Neuronal stem cell (in vitro differentiated cells): Measurements from ENCODE around the gene C6orf132.
"Not testable (repeated sequence)": the region's sequence is repeated elsewhere in the genome, so short reads cannot be mapped to it uniquely, and the experiment has no call there.

Source experiments
- DNase-seq: peaks from one replicate; pipeline ENCODE4 v3.0.0-alpha.2; 2013; ENCODE audit warnings: low spot score
- H2AFZ ChIP-seq: one replicate; pipeline ENCODE4 v1.6.1; 2013; ENCODE audit warnings: mild to moderate bottlenecking, low read length, inconsistent platforms
- H2AK5ac ChIP-seq: 2 replicates; pipeline ENCODE4 v1.6.1; 2013; ENCODE audit warnings: low read depth, mild to moderate bottlenecking, inconsistent platforms, low read length, moderate library complexity, mixed read lengths
- H2BK120ac ChIP-seq: 2 replicates; pipeline ENCODE4 v1.6.1; 2013; ENCODE audit warnings: low read depth, mild to moderate bottlenecking, inconsistent platforms, low read length, moderate library complexity, mixed read lengths
- H2BK12ac ChIP-seq: one replicate; pipeline ENCODE4 v1.6.1; 2013; ENCODE audit warnings: low read length, inconsistent platforms
- H2BK15ac ChIP-seq: 2 replicates; pipeline ENCODE4 v1.6.1; 2013; ENCODE audit warnings: mild to moderate bottlenecking, low read length, inconsistent platforms, mixed read lengths
- H2BK5ac ChIP-seq: one replicate; pipeline ENCODE4 v1.6.1; 2013; ENCODE audit warnings: inconsistent platforms, mild to moderate bottlenecking, low read length, moderate library complexity
- H3K14ac ChIP-seq: one replicate; pipeline ENCODE4 v1.6.1; 2013; ENCODE audit warnings: low read length, inconsistent platforms
- H3K18ac ChIP-seq: 2 replicates; pipeline ENCODE4 v1.6.1; 2013; ENCODE audit warnings: low read length, inconsistent platforms
- H3K23ac ChIP-seq: 2 replicates; pipeline ENCODE4 v1.6.1; 2013; ENCODE audit warnings: low read depth, mild to moderate bottlenecking, mixed read lengths, low read length, inconsistent platforms; ENCODE audit not compliant: poor library complexity
- H3K27ac ChIP-seq: replicated peaks from 3 replicates; pipeline ENCODE4 v1.5.1; 2013; ENCODE audit warnings: low read length, inconsistent platforms
- H3K27me3 ChIP-seq, 3 experiments: 2 replicates each; pipeline ENCODE4 v1.6.1; 2013; ENCODE audit warnings: low read length in 3 of 3, mild to moderate bottlenecking in 2 of 3, inconsistent platforms in 1 of 3, low read depth in 1 of 3, mixed read lengths in 1 of 3, moderate library complexity in 1 of 3; ENCODE audit not compliant: control insufficient read depth in 3 of 3, insufficient read depth in 3 of 3
- H3K36me3 ChIP-seq, 2 donors: replicated peaks in 1 of 2; 2 replicates each; pipeline ENCODE4 v1.6.1; 2013; ENCODE audit warnings: low read length in 2 of 2; ENCODE audit not compliant: control insufficient read depth in 2 of 2, insufficient read depth in 2 of 2
- H3K4ac ChIP-seq: 2 replicates; pipeline ENCODE4 v1.6.1; 2013; ENCODE audit warnings: inconsistent platforms, mild to moderate bottlenecking, low read length, moderate library complexity
- H3K4me1 ChIP-seq, 2 donors: 1 replicate in 1 of 2; 2 replicates in 1 of 2; pipeline ENCODE4 v1.6.1; 2013; ENCODE audit warnings: low read length in 2 of 2, low read depth in 1 of 2; ENCODE audit not compliant: control insufficient read depth in 2 of 2, insufficient read depth in 1 of 2
- H3K4me2 ChIP-seq: one replicate; pipeline ENCODE4 v1.6.1; 2013; ENCODE audit warnings: mild to moderate bottlenecking, low read length, inconsistent platforms; ENCODE audit not compliant: insufficient read depth, poor library complexity, severe bottlenecking
- H3K4me3 ChIP-seq, 2 donors: 2 replicates each; pipeline ENCODE4 v1.5.1; 2013; ENCODE audit warnings: low read length in 2 of 2, mild to moderate bottlenecking in 2 of 2, inconsistent platforms in 1 of 2, moderate library complexity in 1 of 2
- H3K79me1 ChIP-seq: one replicate; pipeline ENCODE4 v1.6.1; 2013; ENCODE audit warnings: low read depth, mild to moderate bottlenecking, inconsistent platforms, low read length, moderate library complexity
- H3K9ac ChIP-seq: one replicate; pipeline ENCODE4 v1.6.1; 2013; ENCODE audit warnings: mild to moderate bottlenecking, low read depth, low read length, inconsistent platforms; ENCODE audit not compliant: poor library complexity
- H3K9me3 ChIP-seq, 2 donors: replicated peaks in 1 of 2; 2 replicates each; pipeline versions ENCODE3 to v1.6.1; 2013; ENCODE audit warnings: low read length in 2 of 2, mild to moderate bottlenecking in 2 of 2, inconsistent platforms in 1 of 2, low read depth in 1 of 2, mixed read lengths in 1 of 2, moderate library complexity in 1 of 2; ENCODE audit not compliant: control insufficient read depth in 2 of 2, insufficient read depth in 1 of 2
- H4K8ac ChIP-seq: one replicate; pipeline ENCODE4 v1.6.1; 2013; ENCODE audit warnings: low read depth, mild to moderate bottlenecking, inconsistent platforms, low read length, moderate library complexity
- H4K91ac ChIP-seq: one replicate; pipeline ENCODE4 v1.6.1; 2013; ENCODE audit warnings: low read length, low read depth, mild to moderate bottlenecking, inconsistent platforms; ENCODE audit not compliant: poor library complexity
- WGBS, 2 donors: extraction: QIAGEN DNeasy Blood & Tissue Kit; methylation state at CpG; one replicate each; pipeline ENCODE4 v1.1.7; 2013; ENCODE audit warnings: missing lambda C conversion rate in 2 of 2, mixed read lengths in 1 of 2; ENCODE audit not compliant: insufficient read length in 2 of 2, insufficient replicate concordance in 1 of 2; ENCODE audit errors: extremely low coverage in 2 of 2; 5-methylcytosine and 5-hydroxymethylcytosine counted together

C6orf132 gene

GRCh38 chr6:42152528-42153213, 10.3 kb upstream of the C6orf132 start:
- not testable (repeated sequence) for H3K79me1 ChIP-seq, H3K9ac ChIP-seq, H2BK15ac ChIP-seq, H4K8ac ChIP-seq, H3K14ac ChIP-seq, H3K9me3 ChIP-seq, H3K36me3 ChIP-seq, H2BK120ac ChIP-seq, H3K4me1 ChIP-seq, H3K4ac ChIP-seq, H3K4me3 ChIP-seq, H2BK12ac ChIP-seq, H3K27ac ChIP-seq, H2BK5ac ChIP-seq, H3K18ac ChIP-seq, H2AFZ ChIP-seq, H3K4me2 ChIP-seq, DNase-seq, H4K91ac ChIP-seq, H2AK5ac ChIP-seq, H3K23ac ChIP-seq
- H3K27me3 ChIP-seq, result peaks cover 0 to 32% (median 2%) of the 10 kb centered on the region in 3 experiments
- WGBS, 2 donors, result no CpG with 5 or more reads among the region's 4 CpGs

- Histone ChIP-seq H2BK15ac (no peak overlapping the region), H3K18ac (no peak overlapping the region), H4K91ac (no peak overlapping the region), H2BK120ac (no peak overlapping the region), H3K79me1 (no peaks in the 10 kb centered on the region), H2AK5ac (no peak overlapping the region), H3K4me3 (no peak overlapping the region), H3K9me3 (no peaks in the 10 kb centered on the region), H3K23ac (no peak overlapping the region), H3K4me1 (peaks cover 0 to 8% of the 10 kb centered on the region in 2 donors), H2AFZ (no peak overlapping the region), H2BK12ac (no peak overlapping the region), H3K4ac (no peak overlapping the region), H3K36me3 (no peaks in the 10 kb centered on the region), H3K9ac (no peak overlapping the region), H3K27me3 (peaks cover 0 to 34% (median 2%) of the 10 kb centered on the region in 3 experiments), H3K27ac (no peak overlapping the region), H3K4me2 (no peak overlapping the region), H3K14ac (no peak overlapping the region), H4K8ac (no peak overlapping the region), H2BK5ac (no peak overlapping the region)
- no CpG with 5 or more reads among the region's 8 CpGs for WGBS, 2 donors
- DNase-seq, result no peak
These were observed 9.6 kb upstream of the C6orf132 start for GRCh38 chr6:42152024-42152423.

- H3K4ac ChIP-seq, result no peak overlapping the region
- WGBS, 2 donors, result no CpG with 5 or more reads among the region's 8 CpGs
- no peak overlapping the region for H3K4me2 ChIP-seq
- H2AFZ ChIP-seq, result no peak overlapping the region
- H4K91ac ChIP-seq, result no peak overlapping the region
- H2AK5ac ChIP-seq, result no peak overlapping the region
- H2BK120ac ChIP-seq, result no peak overlapping the region
- no peaks in the 10 kb centered on the region for H3K36me3 ChIP-seq
- DNase-seq, result no peak
- no peaks in the 10 kb centered on the region for H3K79me1 ChIP-seq
- H3K27ac ChIP-seq, result no peak overlapping the region
- H3K9ac ChIP-seq, result no peak overlapping the region
- no peak overlapping the region for H2BK5ac ChIP-seq
- H2BK15ac ChIP-seq, result no peak overlapping the region
- no peak overlapping the region for H4K8ac ChIP-seq
- peaks cover 0 to 8% of the 10 kb centered on the region in 2 donors for H3K4me1 ChIP-seq
- H3K27me3 ChIP-seq, result peaks cover 0 to 30% (median 2%) of the 10 kb centered on the region in 3 experiments
- no peaks in the 10 kb centered on the region for H3K9me3 ChIP-seq
- H3K18ac ChIP-seq, result no peak overlapping the region
- H2BK12ac ChIP-seq, result no peak overlapping the region
- no peak overlapping the region for H3K14ac ChIP-seq
- no peak overlapping the region for H3K23ac ChIP-seq
- H3K4me3 ChIP-seq, result no peak overlapping the region
These were observed 7.8 kb upstream of the C6orf132 start for GRCh38 chr6:42150254-42150653.

GRCh38 chr6:42148058-42148457, 5.6 kb upstream of the C6orf132 start:
- Histone ChIP-seq H3K4me2 (no peak overlapping the region), H3K23ac (no peak overlapping the region), H3K9ac (no peak overlapping the region), H3K27ac (no peak overlapping the region), H3K4me3 (no peak overlapping the region), H3K4me1 (peaks cover 0 to 8% of the 10 kb centered on the region in 2 donors), H3K9me3 (no peaks in the 10 kb centered on the region), H4K8ac (no peak overlapping the region), H4K91ac (no peak overlapping the region), H2AFZ (no peak overlapping the region), H3K4ac (no peak overlapping the region), H2BK120ac (no peak overlapping the region), H3K18ac (peak overlapping the region; percentile 2), H2BK12ac (no peak overlapping the region), H3K36me3 (no peaks in the 10 kb centered on the region), H3K27me3 (peaks cover under 1 to 21% (median 7%) of the 10 kb centered on the region in 3 experiments), H2BK15ac (no peak overlapping the region), H2AK5ac (no peak overlapping the region), H3K14ac (no peak overlapping the region), H3K79me1 (no peaks in the 10 kb centered on the region), H2BK5ac (no peak overlapping the region)
- DNase-seq, result no peak
- WGBS, 2 donors, result no CpG with 5 or more reads among the region's 3 CpGs
